HepG2 (cell line): Measurements from ENCODE around the gene B4GALT2.

ENCODE experiments used
- RFX5 ChIP-seq: IDR thresholded peaks from 2 replicates; pipeline ENCODE4 v1.6.1; 2011; ENCODE audit warnings: low read depth, low read length, improper control_type of control experiment
- SMAD3 ChIP-seq: sonication (generic); formaldehyde crosslinking; IDR thresholded peaks from 2 replicates; pipeline ENCODE4 v1.4.0; 2020; ENCODE audit warnings: missing genetic modification reagents
- TF ChIP-seq, protein P1 (sequence below): sonication (generic); formaldehyde crosslinking; IDR thresholded peaks from 2 replicates; pipeline ENCODE4 v1.4.0; 2020; ENCODE audit warnings: mild to moderate bottlenecking, missing genetic modification reagents

- TF ChIP-seq SMAD3 (CRISPR knock-in tag) (no peak), RFX5 (no peak)
- TF ChIP-seq, protein P1, sequence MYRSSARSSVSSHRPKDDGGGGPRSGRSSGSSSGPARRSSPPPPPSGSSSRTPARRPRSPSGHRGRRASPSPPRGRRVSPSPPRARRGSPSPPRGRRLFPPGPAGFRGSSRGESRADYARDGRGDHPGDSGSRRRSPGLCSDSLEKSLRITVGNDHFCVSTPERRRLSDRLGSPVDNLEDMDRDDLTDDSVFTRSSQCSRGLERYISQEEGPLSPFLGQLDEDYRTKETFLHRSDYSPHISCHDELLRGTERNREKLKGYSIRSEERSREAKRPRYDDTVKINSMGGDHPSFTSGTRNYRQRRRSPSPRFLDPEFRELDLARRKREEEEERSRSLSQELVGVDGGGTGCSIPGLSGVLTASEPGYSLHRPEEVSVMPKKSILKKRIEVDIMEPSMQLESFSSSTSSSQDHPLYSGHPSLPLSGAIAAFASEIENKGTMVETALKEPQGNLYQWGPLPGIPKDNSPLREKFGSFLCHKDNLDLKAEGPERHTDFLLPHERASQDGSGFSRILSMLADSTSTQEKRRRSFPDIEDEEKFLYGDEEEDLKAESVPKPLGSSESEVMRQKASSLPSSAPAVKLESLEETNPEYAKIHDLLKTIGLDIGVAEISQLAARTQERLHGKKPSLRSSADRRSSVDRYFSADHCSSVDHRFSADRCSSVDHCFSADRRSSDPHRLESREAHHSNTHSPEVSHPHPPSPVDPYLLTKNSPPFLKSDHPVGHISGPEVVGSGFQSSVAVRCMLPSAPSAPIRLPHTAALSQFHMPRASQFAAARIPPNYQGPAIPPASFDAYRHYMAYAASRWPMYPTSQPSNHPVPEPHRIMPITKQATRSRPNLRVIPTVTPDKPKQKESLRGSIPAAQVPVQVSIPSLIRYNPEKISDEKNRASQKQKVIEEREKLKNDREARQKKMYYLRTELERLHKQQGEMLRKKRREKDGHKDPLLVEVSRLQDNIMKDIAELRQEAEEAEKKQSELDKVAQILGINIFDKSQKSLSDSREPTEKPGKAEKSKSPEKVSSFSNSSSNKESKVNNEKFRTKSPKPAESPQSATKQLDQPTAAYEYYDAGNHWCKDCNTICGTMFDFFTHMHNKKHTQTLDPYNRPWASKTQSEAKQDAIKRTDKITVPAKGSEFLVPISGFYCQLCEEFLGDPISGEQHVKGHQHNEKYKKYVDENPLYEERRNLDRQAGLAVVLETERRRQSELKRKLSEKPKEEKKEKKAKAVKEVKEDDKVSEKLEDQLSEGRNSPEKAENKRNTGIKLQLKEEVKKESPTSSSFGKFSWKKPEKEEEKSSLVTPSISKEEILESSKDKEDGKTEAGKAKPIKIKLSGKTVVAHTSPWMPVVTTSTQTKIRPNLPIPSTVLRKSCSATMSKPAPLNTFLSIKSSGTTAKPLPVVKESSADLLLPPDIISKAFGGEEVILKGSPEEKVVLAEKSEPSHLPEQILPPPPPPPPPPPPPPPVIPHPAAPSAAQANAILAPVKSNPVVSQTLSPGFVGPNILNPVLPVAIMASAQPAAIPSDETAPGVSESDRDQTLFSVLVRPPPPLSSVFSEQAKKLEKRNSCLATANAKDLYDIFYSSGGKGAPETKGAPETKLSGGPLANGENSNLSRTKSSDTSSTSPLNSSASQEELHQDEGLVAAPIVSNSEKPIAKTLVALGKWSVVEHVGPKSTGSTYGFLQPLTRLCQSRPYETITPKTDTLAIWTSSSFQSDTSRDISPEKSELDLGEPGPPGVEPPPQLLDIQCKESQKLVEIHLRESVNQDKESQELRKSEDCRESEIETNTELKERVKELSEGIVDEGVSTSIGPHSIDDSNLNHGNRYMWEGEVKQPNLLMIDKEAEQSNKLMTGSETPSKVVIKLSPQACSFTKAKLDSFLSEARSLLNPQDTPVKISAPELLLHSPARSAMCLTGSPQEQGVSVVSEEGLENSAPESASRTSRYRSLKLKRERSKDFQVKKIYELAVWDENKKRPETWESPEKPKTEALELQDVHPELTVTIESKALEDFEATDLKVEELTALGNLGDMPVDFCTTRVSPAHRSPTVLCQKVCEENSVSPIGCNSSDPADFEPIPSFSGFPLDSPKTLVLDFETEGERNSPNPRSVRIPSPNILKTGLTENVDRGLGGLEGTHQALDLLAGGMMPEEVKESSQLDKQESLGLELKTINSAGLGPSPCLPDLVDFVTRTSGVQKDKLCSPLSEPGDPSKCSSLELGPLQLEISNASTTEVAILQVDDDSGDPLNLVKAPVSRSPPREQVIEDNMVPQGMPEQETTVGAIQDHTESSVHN (CRISPR knock-in tag): no peak
Measured at GRCh38 chr1:43935711-43936427, 43.1 kb upstream of the B4GALT2 start.
